B cell (primary cell): ENCODE data around the gene OR9Q1. TPM values are rescaled to one million over a fixed set of nuclear protein-coding genes. Genes with fewer than 3 reads are reported as not detected.

Experiments used
- ATAC-seq: fragments of 200-7000 bp; cut with Tn5 transposase; one replicate; pipeline ENCODE4 v1.10.0; 2021; ENCODE audit warnings: low read depth, mild to moderate bottlenecking, moderate number of reproducible peaks, moderate library complexity
- CTCF ChIA-PET: fragments of 350-600 bp; sonication (Branson Sonifier 250); formaldehyde crosslinking; loops from one replicate; lab custom pipeline; 2021; ENCODE audit warnings: antibody characterized with exemption, inconsistent platforms; lab: Charles Lee
- POLR2A ChIA-PET: fragments of 350-600 bp; sonication (Branson Sonifier 250); formaldehyde crosslinking; loops from one replicate; lab custom pipeline; 2021; ENCODE audit warnings: antibody characterized with exemption; lab: Charles Lee
- DNase-seq: peaks from one replicate; pipeline ENCODE4 v3.0.0; 2013
- H2AFZ ChIP-seq: 2 replicates; pipeline ENCODE4 v1.6.1; 2012; ENCODE audit warnings: mild to moderate bottlenecking, low read depth, low read length; ENCODE audit not compliant: insufficient read depth, poor library complexity, severe bottlenecking
- H3K27ac ChIP-seq, 2 donors: 1 replicate in 1 of 2; 2 replicates in 1 of 2; pipeline ENCODE4 v1.5.1; 2012 to 2013; ENCODE audit warnings: low read length in 2 of 2, mild to moderate bottlenecking in 2 of 2, moderate library complexity in 1 of 2
- H3K27me3 ChIP-seq, 4 experiments: fragments of 200-600 bp in 1 of 4; sonication (generic) in 1 of 4; replicated peaks in 1 of 4; 1 replicate in 2 of 4; 2 replicates in 2 of 4; pipeline versions ENCODE4 v1.6.1 to v1.7.0; 2013 to 2016; ENCODE audit warnings: low read length in 3 of 4, mild to moderate bottlenecking in 2 of 4, mixed read lengths in 1 of 4, moderate library complexity in 1 of 4; ENCODE audit not compliant: insufficient read depth in 4 of 4, control insufficient read depth in 3 of 4; ENCODE audit errors: control extremely low read depth in 1 of 4
- H3K36me3 ChIP-seq, 2 experiments: replicated peaks in 1 of 2; 1 replicate in 1 of 2; 2 replicates in 1 of 2; pipeline versions ENCODE4 v1.6.1 to v1.7.1; 2013; ENCODE audit warnings: low read length in 1 of 2; ENCODE audit not compliant: insufficient read depth in 2 of 2, control insufficient read depth in 1 of 2; ENCODE audit errors: control extremely low read depth in 1 of 2, extremely low read depth in 1 of 2
- H3K4me1 ChIP-seq, 2 donors: fragments of 200-600 bp in 1 of 2; sonication (generic) in 1 of 2; 1 replicate in 1 of 2; 2 replicates in 1 of 2; pipeline versions ENCODE4 v1.5.1 to v1.6.1; 2013 to 2017; ENCODE audit warnings: low read length in 2 of 2; ENCODE audit not compliant: control insufficient read depth in 2 of 2, insufficient read depth in 2 of 2
- H3K4me2 ChIP-seq: replicated peaks from 2 replicates; pipeline ENCODE3; 2012; ENCODE audit warnings: mild to moderate bottlenecking, low read depth, low read length; ENCODE audit not compliant: poor library complexity, severe bottlenecking
- H3K4me3 ChIP-seq, 5 experiments: fragments of 200-600 bp in 1 of 5; sonication (generic) in 1 of 5; 1 replicate in 3 of 5; 2 replicates in 2 of 5; pipeline versions ENCODE4 v1.5.1 to v1.7.0; 2011 to 2016; ENCODE audit warnings: low read length in 4 of 5, mild to moderate bottlenecking in 4 of 5, low read depth in 2 of 5, control low read depth in 1 of 5, moderate library complexity in 1 of 5; ENCODE audit not compliant: insufficient read depth in 1 of 5; ENCODE audit errors: control extremely low read depth in 1 of 5, extremely low read depth in 1 of 5
- H3K79me2 ChIP-seq: fragments of 200-600 bp; sonication (generic); one replicate; pipeline ENCODE4 v1.6.0; 2016; ENCODE audit warnings: low read length; ENCODE audit not compliant: control insufficient read depth, insufficient read depth
- H3K9ac ChIP-seq: fragments of 200-600 bp; sonication (generic); 2 replicates; pipeline ENCODE4 v1.6.1; 2017; ENCODE audit warnings: mild to moderate bottlenecking, low read length, moderate library complexity
- H3K9me3 ChIP-seq, 3 donors: one replicate each; pipeline versions ENCODE4 v1.6.1 to v1.7.1; 2013; ENCODE audit warnings: low read length in 2 of 3; ENCODE audit not compliant: control insufficient read depth in 2 of 3, insufficient read depth in 1 of 3; ENCODE audit errors: control extremely low read depth in 1 of 3
- H4K20me1 ChIP-seq: 2 replicates; pipeline ENCODE4 v1.6.0; 2012; ENCODE audit warnings: mild to moderate bottlenecking, low read length; ENCODE audit not compliant: insufficient read depth, control insufficient read depth, poor library complexity, severe bottlenecking
- H3K27ac Mint-ChIP-seq: one replicate; pipeline ENCODE4 v1.8.0; 2021; ENCODE audit warnings: mixed read lengths
- H3K27me3 Mint-ChIP-seq: one replicate; pipeline ENCODE4 v1.8.0; 2021; ENCODE audit warnings: mixed read lengths
- H3K4me1 Mint-ChIP-seq: one replicate; pipeline ENCODE4 v1.8.0; 2021; ENCODE audit warnings: mixed read lengths
- H3K4me3 Mint-ChIP-seq: one replicate; pipeline ENCODE4 v1.8.0; 2021; ENCODE audit warnings: mixed read lengths
- H3K9me3 Mint-ChIP-seq: one replicate; pipeline ENCODE4 v1.8.0; 2022; ENCODE audit warnings: mixed read lengths; ENCODE audit not compliant: insufficient read depth
- EZH2 ChIP-seq: IDR thresholded peaks from 2 replicates; pipeline ENCODE4 v1.6.1; 2012; ENCODE audit warnings: borderline replicate concordance, low read depth, mild to moderate bottlenecking, moderate library complexity, low read length; ENCODE audit not compliant: insufficient read depth, poor library complexity, severe bottlenecking
- whole genome bisulfite sequencing: methylation state at CpG from one replicate; pipeline ENCODE4 v1.1.5; 2013; ENCODE audit warnings: missing lambda C conversion rate; ENCODE audit not compliant: insufficient coverage; 5-methylcytosine and 5-hydroxymethylcytosine counted together
- intact Hi-C: fragments of 100-400 bp; cut with micrococcal nuclease; formaldehyde crosslinking; loops from one replicate; pipeline ENCODE4 v1.10.0; 2022
- polyA plus RNA-seq: library from polyadenylated mRNA; depleted of rRNA; stranded (reverse); fragments of >200 nt; gene quantifications from 2 replicates; pipeline ENCODE4 v1.2.3, GENCODE V29; 2012
- total RNA-seq, 2 donors: library from RNA; stranded (reverse); fragments of 120-200 nt in 1 of 2; gene quantifications; 1 replicate in 1 of 2; 2 replicates in 1 of 2; pipeline versions ENCODE4 v1.2.3 to v1.2.4, GENCODE V29; 2013 to 2022
- TF ChIP-seq, protein P1 (sequence below): fragments of 200-600 bp; IDR thresholded peaks from one replicate; pipeline ENCODE4 v1.8.0; 2022; ENCODE audit warnings: antibody characterized with exemption, mild to moderate bottlenecking

The OR9Q1 gene
- total and polyA plus RNA-seq, 2 donors (not counting 1 experiment from before 2014, with no cell fraction given): not detected

DNA sequence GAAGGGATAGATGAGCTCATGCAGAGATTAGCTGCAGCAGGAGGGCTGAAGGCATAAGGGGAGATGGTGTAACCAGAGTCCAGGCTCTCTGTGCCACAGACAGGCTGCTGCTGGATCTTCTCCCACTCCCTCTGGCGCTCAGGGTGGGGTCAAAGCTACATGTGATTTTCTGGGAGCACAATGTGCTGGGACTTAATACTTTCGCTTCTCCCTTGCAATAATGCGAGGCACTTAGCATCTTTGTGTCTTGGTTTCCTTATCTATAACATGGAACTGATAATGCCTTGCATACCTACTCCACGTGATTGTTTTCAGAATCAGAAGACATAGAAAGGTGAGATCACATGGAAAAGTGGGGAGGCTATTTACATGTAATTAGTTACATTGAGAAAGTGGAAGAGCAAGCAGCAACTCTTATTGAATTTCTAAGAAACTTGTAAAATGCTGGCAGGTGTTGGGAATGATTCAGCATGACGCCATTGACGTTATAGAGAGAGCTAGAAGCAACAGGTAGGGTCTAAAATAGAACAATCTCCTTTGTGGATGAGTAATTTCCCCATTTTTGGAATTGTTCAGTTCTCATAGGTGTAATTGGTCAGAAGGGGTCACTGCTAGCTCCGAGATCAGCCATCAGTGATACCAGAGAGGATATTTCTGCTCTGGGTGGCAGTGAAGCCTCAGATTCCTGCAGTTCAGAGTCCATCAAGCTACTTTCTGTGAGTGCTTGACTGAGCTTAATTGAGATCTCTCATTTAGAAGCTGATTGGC is 109.8 kb downstream of the OR9Q1 start:
- CTCF ChIA-PET: interaction anchor here (0.6 kb wide), 1 partner anchor 21 kb away, joined by 3 read pairs; no protein-coding TSS in a partner anchor

DNA sequence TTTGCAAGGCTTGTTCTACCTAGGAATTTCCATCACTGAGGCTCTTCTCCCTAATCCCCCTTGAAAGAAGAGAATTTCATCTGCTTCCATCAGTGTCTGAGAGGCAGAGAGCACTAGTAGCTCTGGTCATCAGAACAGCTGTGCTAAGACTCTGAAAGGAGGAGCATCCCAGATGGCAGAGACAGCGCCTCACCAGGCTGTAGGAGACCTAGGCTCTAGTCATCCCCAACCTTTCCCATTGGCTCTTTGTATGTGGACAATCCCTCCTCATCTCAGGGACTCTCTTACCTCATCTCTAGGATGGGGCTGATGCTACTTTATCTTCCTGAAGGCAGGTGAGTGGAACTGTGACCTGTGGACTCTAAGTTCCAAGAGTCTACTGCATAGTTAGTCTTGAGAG is 110.5 kb downstream of the OR9Q1 start:
- ATAC-seq (no peak), DNase-seq (no peak)
- Histone ChIP-seq H3K27ac (no peak overlapping the region), H3K4me1 (no peaks in the 10 kb centered on the region), H3K4me3 (no peak overlapping the region), H3K4me2 (no peak overlapping the region), H3K36me3 (no peaks in the 10 kb centered on the region), H2AFZ (no peak overlapping the region), H3K79me2 (no peaks in the 10 kb centered on the region), H3K9me3 (no peaks in the 10 kb centered on the region), H3K27me3 (peaks cover 0 to 2% (median 0%) of the 10 kb centered on the region in 4 experiments), H3K9ac (no peak overlapping the region), H4K20me1 (no peaks in the 10 kb centered on the region)
- Mint-ChIP-seq H3K27ac (no peak overlapping the region), H3K4me3 (no peak overlapping the region), H3K9me3 (no peaks in the 10 kb centered on the region), H3K4me1 (no peaks in the 10 kb centered on the region), H3K27me3 (peaks cover 8% of the 10 kb centered on the region)
- ChIA-PET CTCF (interaction anchor here (0.6 kb wide), 1 partner anchor 22 kb away, joined by 3 read pairs; no protein-coding TSS in a partner anchor), POLR2A (no interaction called here)
- no peak for TF ChIP-seq EZH2
- TF ChIP-seq, protein P1, sequence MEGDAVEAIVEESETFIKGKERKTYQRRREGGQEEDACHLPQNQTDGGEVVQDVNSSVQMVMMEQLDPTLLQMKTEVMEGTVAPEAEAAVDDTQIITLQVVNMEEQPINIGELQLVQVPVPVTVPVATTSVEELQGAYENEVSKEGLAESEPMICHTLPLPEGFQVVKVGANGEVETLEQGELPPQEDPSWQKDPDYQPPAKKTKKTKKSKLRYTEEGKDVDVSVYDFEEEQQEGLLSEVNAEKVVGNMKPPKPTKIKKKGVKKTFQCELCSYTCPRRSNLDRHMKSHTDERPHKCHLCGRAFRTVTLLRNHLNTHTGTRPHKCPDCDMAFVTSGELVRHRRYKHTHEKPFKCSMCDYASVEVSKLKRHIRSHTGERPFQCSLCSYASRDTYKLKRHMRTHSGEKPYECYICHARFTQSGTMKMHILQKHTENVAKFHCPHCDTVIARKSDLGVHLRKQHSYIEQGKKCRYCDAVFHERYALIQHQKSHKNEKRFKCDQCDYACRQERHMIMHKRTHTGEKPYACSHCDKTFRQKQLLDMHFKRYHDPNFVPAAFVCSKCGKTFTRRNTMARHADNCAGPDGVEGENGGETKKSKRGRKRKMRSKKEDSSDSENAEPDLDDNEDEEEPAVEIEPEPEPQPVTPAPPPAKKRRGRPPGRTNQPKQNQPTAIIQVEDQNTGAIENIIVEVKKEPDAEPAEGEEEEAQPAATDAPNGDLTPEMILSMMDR: no peak
- intact Hi-C loops: no loop called here
- no CpG with 5 or more reads among the region's 1 CpG for WGBS

More for the DNA sequence above, 109.8 kb downstream of the OR9Q1 start:
- ATAC-seq (no peak), DNase-seq (no peak)
- Histone ChIP-seq H3K27me3 (peaks cover 0 to 2% (median 0%) of the 10 kb centered on the region in 4 experiments), H3K4me3 (no peak overlapping the region), H4K20me1 (no peaks in the 10 kb centered on the region), H3K4me1 (no peaks in the 10 kb centered on the region), H3K27ac (no peak overlapping the region), H3K4me2 (no peak overlapping the region), H3K79me2 (no peaks in the 10 kb centered on the region), H3K9ac (no peak overlapping the region), H2AFZ (no peak overlapping the region), H3K36me3 (no peaks in the 10 kb centered on the region), H3K9me3 (no peaks in the 10 kb centered on the region)
- H3K27me3 Mint-ChIP-seq: peaks cover 8% of the 10 kb centered on the region
- no peak overlapping the region for H3K4me3 Mint-ChIP-seq
- intact Hi-C loops: no loop called here
- no peaks in the 10 kb centered on the region for H3K4me1 Mint-ChIP-seq
- H3K27ac Mint-ChIP-seq: no peak overlapping the region
- no peak for TF ChIP-seq EZH2
- TF ChIP-seq, protein P1: no peak
- POLR2A ChIA-PET: no interaction called here
- no peaks in the 10 kb centered on the region for H3K9me3 Mint-ChIP-seq
- 79% methylated on average over 4 of the region's 7 CpGs for WGBS
